Hepatocyte (in vitro differentiated cells): ENCODE data around the gene ADPRH. TPM values are rescaled to one million over a fixed set of nuclear protein-coding genes. Genes with fewer than 3 reads are reported as not detected.

Source experiments
- DNase-seq: peaks from one replicate; pipeline ENCODE4 v3.0.0-alpha.2; 2016; ENCODE audit warnings: low spot score
- H2AFZ ChIP-seq: fragments of 200-600 bp; sonication (generic); 2 replicates; pipeline ENCODE4 v1.6.0; 2016; ENCODE audit warnings: antibody characterized with exemption, mild to moderate bottlenecking
- H3K27ac ChIP-seq: fragments of 200-600 bp; sonication (generic); 2 replicates; pipeline ENCODE4 v1.5.1; 2016; ENCODE audit warnings: mild to moderate bottlenecking
- H3K27me3 ChIP-seq: fragments of 200-600 bp; sonication (generic); 2 replicates; pipeline ENCODE4 v1.6.1; 2016
- H3K36me3 ChIP-seq: fragments of 200-600 bp; sonication (generic); replicated peaks from 2 replicates; pipeline ENCODE4 v1.5.1; 2016; ENCODE audit warnings: low read depth; ENCODE audit not compliant: insufficient read depth
- H3K4me1 ChIP-seq: fragments of 200-600 bp; sonication (generic); 2 replicates; pipeline ENCODE4 v1.5.1; 2016; ENCODE audit warnings: mild to moderate bottlenecking, moderate library complexity; ENCODE audit not compliant: insufficient read depth
- H3K4me2 ChIP-seq: fragments of 200-600 bp; sonication (generic); 2 replicates; pipeline ENCODE4 v1.6.0; 2016
- H3K4me3 ChIP-seq: fragments of 200-600 bp; sonication (generic); 2 replicates; pipeline ENCODE4 v1.5.1; 2016; ENCODE audit warnings: mild to moderate bottlenecking
- H3K79me2 ChIP-seq: fragments of 200-600 bp; sonication (generic); 2 replicates; pipeline ENCODE4 v1.6.0; 2017; ENCODE audit warnings: mild to moderate bottlenecking
- H3K9me2 ChIP-seq: fragments of 200-600 bp; sonication (generic); replicated peaks from 2 replicates; pipeline ENCODE4 v1.6.0; 2017; ENCODE audit warnings: mild to moderate bottlenecking; ENCODE audit not compliant: insufficient read depth
- H3K9me3 ChIP-seq: fragments of 200-600 bp; sonication (generic); 2 replicates; pipeline ENCODE4 v1.5.1; 2016; ENCODE audit warnings: low read depth, mild to moderate bottlenecking
- H4K20me1 ChIP-seq: fragments of 200-600 bp; sonication (generic); 2 replicates; pipeline ENCODE4 v1.6.0; 2016; ENCODE audit warnings: mild to moderate bottlenecking; ENCODE audit not compliant: insufficient read depth, poor library complexity, severe bottlenecking
- EZH2 ChIP-seq: fragments of 200-600 bp; sonication (generic); IDR thresholded peaks from 2 replicates; pipeline ENCODE4 v1.6.1; 2016; ENCODE audit warnings: antibody characterized with exemption, mild to moderate bottlenecking, borderline replicate concordance
- EZH2phosphoT487 ChIP-seq: fragments of 200-600 bp; sonication (generic); IDR thresholded peaks from one replicate; pipeline ENCODE4 v1.6.1; 2018; ENCODE audit warnings: antibody characterized with exemption, mild to moderate bottlenecking, low read depth, moderate library complexity; ENCODE audit not compliant: unreplicated experiment, severe bottlenecking
- WGBS: methylation state at CpG from one replicate; pipeline ENCODE4 v1.1.6; 2016; ENCODE audit warnings: low lambda C conversion rate; ENCODE audit errors: missing lambda C conversion rate; 5-methylcytosine and 5-hydroxymethylcytosine counted together
- polyA plus RNA-seq: library from polyadenylated mRNA; unstranded; fragments of >200 nt; fragmentation: Nextera tagmentation; extraction: Ambion mirVana; gene quantifications from 2 replicates; pipeline ENCODE4 v1.2.1, GENCODE V29; 2016
- total RNA-seq: library from RNA; depleted of rRNA; stranded (reverse); fragments of >200 nt; gene quantifications from 2 replicates; pipeline ENCODE4 v1.2.3, GENCODE V29; 2014
- TF ChIP-seq, protein P1 (sequence below): fragments of 200-600 bp; sonication (generic); IDR thresholded peaks from 2 replicates; pipeline ENCODE4 v1.5.1; 2016; ENCODE audit warnings: antibody characterized with exemption, mild to moderate bottlenecking; ENCODE audit not compliant: poor library complexity

ADPRH gene
- total and polyA plus RNA-seq, 2 experiments from 2014 or later, result 1.5 to 1.8 TPM

DNA sequence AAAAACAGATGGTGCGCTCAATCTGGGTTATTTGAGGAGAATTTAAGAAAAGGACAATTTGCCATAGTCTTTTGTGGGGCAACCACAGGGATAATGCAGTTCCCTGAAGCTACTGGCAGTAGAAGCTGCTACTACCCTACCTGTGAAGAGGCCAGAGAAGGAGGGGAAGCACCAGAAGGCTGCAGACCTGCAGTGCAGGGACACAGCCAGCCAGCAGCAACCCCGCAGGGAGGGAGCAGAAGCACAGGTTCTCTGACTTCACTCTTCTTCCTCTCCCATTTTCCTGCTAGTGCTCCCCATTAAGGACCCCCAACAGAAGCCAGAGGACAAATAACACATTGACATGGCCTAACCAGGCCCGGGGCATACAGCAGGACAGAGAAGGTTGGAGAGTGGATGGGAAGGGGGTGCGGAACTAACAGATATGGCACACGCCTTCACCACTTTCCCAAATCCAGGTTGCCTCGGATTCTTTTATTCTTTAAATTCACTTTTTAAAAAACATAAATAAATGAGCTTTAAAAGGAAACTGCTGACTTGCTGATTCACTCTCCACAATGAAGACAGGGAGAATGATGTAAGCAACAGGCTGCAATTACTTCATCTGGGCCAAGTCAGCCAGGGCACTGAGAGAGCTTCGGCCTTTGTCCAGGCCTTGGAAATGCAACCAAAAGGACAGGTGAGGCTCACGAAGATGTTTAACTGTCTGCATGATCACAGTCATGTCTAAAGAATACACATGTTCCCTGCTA, 51.0 kb downstream of the ADPRH start:
- DNase-seq, result peak; percentile 47
- 86% methylated on average over 8 of the region's 8 CpGs for WGBS
- Histone ChIP-seq H3K27me3 (no peaks in the 10 kb centered on the region), H2AFZ (no peak overlapping the region), H3K27ac (peak overlapping the region; percentile 55), H3K9me2 (no peaks in the 10 kb centered on the region), H4K20me1 (no peaks in the 10 kb centered on the region), H3K36me3 (no peaks in the 10 kb centered on the region), H3K4me3 (no peak overlapping the region), H3K9me3 (no peaks in the 10 kb centered on the region), H3K4me1 (no peaks in the 10 kb centered on the region), H3K4me2 (no peak overlapping the region), H3K79me2 (no peaks in the 10 kb centered on the region)
- TF ChIP-seq EZH2phosphoT487 (no peak), EZH2 (no peak)
- TF ChIP-seq, protein P1, sequence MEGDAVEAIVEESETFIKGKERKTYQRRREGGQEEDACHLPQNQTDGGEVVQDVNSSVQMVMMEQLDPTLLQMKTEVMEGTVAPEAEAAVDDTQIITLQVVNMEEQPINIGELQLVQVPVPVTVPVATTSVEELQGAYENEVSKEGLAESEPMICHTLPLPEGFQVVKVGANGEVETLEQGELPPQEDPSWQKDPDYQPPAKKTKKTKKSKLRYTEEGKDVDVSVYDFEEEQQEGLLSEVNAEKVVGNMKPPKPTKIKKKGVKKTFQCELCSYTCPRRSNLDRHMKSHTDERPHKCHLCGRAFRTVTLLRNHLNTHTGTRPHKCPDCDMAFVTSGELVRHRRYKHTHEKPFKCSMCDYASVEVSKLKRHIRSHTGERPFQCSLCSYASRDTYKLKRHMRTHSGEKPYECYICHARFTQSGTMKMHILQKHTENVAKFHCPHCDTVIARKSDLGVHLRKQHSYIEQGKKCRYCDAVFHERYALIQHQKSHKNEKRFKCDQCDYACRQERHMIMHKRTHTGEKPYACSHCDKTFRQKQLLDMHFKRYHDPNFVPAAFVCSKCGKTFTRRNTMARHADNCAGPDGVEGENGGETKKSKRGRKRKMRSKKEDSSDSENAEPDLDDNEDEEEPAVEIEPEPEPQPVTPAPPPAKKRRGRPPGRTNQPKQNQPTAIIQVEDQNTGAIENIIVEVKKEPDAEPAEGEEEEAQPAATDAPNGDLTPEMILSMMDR, result no peak

DNA sequence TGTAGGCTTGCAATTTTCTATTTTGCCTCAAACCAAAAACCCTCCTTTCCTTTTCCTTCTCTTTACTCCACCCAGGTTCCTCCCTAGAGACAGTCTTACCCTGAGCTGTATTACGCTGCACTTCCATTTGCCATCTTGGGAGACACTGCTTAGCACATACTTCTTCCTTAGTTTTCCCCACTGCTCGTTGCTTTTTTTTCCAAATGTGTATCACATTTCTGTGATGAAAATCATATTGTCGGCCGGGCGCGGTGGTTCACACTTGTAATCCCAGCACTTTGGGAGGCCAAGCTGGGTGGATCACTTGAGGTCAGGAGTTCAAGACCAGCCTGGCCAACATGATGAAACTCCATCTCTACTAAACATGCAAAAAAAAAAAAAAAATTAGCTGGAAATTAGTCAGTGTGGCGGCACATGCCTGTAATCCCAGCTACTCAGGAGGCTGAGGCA, 51.6 kb downstream of the ADPRH start:
- Histone ChIP-seq H3K9me2 (no peaks in the 10 kb centered on the region), H3K27ac (peak overlapping the region; percentile 55), H3K4me1 (no peaks in the 10 kb centered on the region), H3K4me3 (no peak overlapping the region), H3K4me2 (no peak overlapping the region), H2AFZ (no peak overlapping the region), H3K79me2 (no peaks in the 10 kb centered on the region), H3K27me3 (no peaks in the 10 kb centered on the region), H4K20me1 (no peaks in the 10 kb centered on the region), H3K9me3 (no peaks in the 10 kb centered on the region), H3K36me3 (no peaks in the 10 kb centered on the region)
- TF ChIP-seq EZH2 (no peak), EZH2phosphoT487 (no peak)
- TF ChIP-seq, protein P1, result no peak
- WGBS, result 91% methylated on average over 7 of the region's 7 CpGs
- no peak for DNase-seq

DNA sequence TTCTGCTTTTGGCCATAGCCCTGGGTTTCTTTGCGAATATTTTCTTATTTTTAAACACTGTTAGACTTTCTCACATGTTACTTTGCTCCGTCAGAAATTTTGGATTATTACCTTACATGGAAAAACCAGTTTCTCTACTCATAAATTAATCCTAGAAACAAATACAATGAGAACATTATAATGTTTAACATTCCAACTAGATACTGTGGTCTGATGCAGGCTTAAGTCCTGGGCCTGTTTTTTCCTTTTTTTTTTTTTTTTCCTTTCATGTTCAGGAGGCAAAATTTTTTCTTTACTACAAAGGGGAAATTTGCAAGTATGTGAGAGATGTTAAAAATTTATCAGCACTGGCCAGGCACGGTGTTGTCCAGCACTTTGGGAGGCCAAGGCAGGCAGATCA, 52.2 kb downstream of the ADPRH start:
- no peaks in the 10 kb centered on the region for H3K9me2 ChIP-seq
- no peak overlapping the region for H3K4me2 ChIP-seq
- TF ChIP-seq EZH2phosphoT487, result no peak
- 64% methylated on average over 3 of the region's 3 CpGs for WGBS
- no peaks in the 10 kb centered on the region for H3K27me3 ChIP-seq
- H3K79me2 ChIP-seq, result no peaks in the 10 kb centered on the region
- no peaks in the 10 kb centered on the region for H3K36me3 ChIP-seq
- H4K20me1 ChIP-seq, result no peaks in the 10 kb centered on the region
- H3K4me3 ChIP-seq, result no peak overlapping the region
- no peaks in the 10 kb centered on the region for H3K4me1 ChIP-seq
- H3K9me3 ChIP-seq, result no peaks in the 10 kb centered on the region
- no peak for DNase-seq
- no peak overlapping the region for H2AFZ ChIP-seq
- H3K27ac ChIP-seq, result peak overlapping the region; percentile 55

DNA sequence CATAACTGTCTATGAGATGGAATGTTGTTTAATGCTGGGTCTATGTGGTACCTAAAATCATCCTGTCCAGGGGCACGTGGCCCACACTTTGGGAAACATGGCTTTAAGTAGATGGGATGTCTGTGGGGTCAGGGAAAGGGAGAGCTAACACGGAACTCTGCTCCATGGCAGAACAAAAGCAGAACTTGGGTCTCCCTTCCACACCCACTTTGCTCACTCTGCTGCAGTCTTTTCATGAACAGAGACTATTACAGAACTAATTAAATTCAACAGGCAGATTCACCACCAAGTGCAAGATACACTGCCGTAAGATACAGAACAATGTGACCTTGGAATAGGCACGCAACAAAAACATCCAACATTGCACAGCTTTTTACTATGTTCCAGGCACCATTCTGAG, 52.9 kb downstream of the ADPRH start:
- no peak for TF ChIP-seq EZH2phosphoT487
- TF ChIP-seq, protein P1, result no peak
- Histone ChIP-seq H3K4me2 (no peak overlapping the region), H3K27ac (no peak overlapping the region), H3K79me2 (no peaks in the 10 kb centered on the region), H3K9me3 (no peaks in the 10 kb centered on the region), H2AFZ (no peak overlapping the region), H3K4me1 (no peaks in the 10 kb centered on the region), H3K27me3 (no peaks in the 10 kb centered on the region), H3K4me3 (no peak overlapping the region), H3K9me2 (no peaks in the 10 kb centered on the region), H3K36me3 (no peaks in the 10 kb centered on the region), H4K20me1 (no peaks in the 10 kb centered on the region)
- WGBS, result 96% methylated on average over 4 of the region's 4 CpGs
- DNase-seq, result no peak
